ENCODE data around the gene BEST1.

Gene BEST1

DNA sequence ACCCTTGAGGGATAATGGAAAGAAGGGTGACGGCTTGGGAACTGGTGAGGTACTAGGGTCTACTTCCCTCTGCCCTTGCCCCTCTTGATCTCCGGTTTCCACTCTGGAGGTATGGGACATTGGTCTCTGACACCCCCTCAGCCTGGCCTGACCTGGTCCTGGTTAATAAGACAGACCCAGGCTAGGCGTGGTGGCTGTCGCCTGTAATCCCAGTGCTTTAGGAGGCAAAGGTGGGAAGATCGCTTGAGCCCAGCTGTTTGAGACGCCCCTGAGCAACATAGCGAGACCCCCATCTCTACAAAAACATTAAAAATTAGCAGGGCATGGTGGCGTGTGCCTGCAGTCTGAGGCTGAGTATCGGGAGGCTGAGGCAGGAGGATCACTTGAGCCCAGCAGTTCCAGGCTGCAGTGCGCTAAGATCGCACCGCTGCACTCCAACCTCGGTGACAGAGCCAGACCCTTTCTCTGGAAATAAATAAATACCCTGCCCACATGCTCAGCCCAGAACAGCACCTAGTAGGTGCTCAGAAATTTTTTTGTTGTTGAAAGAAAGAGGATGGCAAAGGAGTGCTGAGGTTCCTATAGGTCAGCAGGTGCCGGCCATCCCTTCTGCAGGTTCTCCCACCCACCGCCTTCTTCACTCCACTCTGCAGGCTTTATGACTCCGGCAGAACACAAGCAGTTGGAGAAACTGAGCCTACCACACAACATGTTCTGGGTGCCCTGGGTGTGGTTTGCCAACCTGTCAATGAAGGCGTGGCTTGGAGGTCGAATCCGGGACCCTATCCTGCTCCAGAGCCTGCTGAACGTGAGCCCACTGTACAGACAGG is 6.3 kb downstream of the BEST1 start:
- Histone ChIP-seq H3K9ac (ENCODE audit: low read depth, low read length, poor library complexity) (no peak overlapping the region), H3K4me1 (ENCODE audit: control insufficient read depth in 2 of 2, insufficient read depth in 1 of 2, low read depth in 1 of 2, low read length in 2 of 2) (peaks cover 0 to 8% of the 10 kb centered on the region in 2 donors), H4K8ac (ENCODE audit: low read depth, low read length) (no peak overlapping the region), H3K4me2 (ENCODE audit: insufficient read depth, low read length, poor library complexity, severe bottlenecking) (no peak overlapping the region), H3K4ac (ENCODE audit: low read length) (no peak overlapping the region), H3K9me3 (replicated peaks in 1 of 2; ENCODE audit: control insufficient read depth in 2 of 2, insufficient read depth in 1 of 2, low read depth in 1 of 2, low read length in 2 of 2) (no peaks in the 10 kb centered on the region), H3K23ac (ENCODE audit: low read depth, low read length, poor library complexity) (no peak overlapping the region), H2BK12ac (ENCODE audit: low read length) (no peak overlapping the region), H3K14ac (ENCODE audit: low read length) (no peak overlapping the region), H3K27ac (replicated peaks; ENCODE audit: low read length) (no peak overlapping the region), H4K91ac (ENCODE audit: low read depth, low read length, poor library complexity) (no peak overlapping the region), H3K18ac (ENCODE audit: low read length) (no peak overlapping the region), H3K36me3 (replicated peaks in 1 of 2; ENCODE audit: control insufficient read depth in 2 of 2, insufficient read depth in 2 of 2, low read length in 2 of 2) (no peaks in the 10 kb centered on the region), H2AK5ac (ENCODE audit: low read depth, low read length) (peak overlapping the region; percentile 65), H2AFZ (ENCODE audit: low read length) (peak overlapping the region; percentile 88), H3K79me1 (ENCODE audit: low read depth, low read length) (peaks cover 3% of the 10 kb centered on the region), H2BK120ac (ENCODE audit: low read depth, low read length) (no peak overlapping the region), H2BK15ac (ENCODE audit: low read length) (no peak overlapping the region), H2BK5ac (ENCODE audit: low read length) (no peak overlapping the region), H3K4me3 (ENCODE audit: low read length in 2 of 2) (no peak overlapping the region), H3K27me3 (ENCODE audit: control insufficient read depth in 3 of 3, insufficient read depth in 3 of 3, low read depth in 1 of 3, low read length in 3 of 3) (peaks cover 0 to 21% (median 3%) of the 10 kb centered on the region in 3 experiments)
- DNase-seq (ENCODE audit: low spot score), result no peak
- no CpG with 5 or more reads among the region's 20 CpGs for WGBS, 2 donors (ENCODE audit: extremely low coverage in 2 of 2, insufficient read length in 2 of 2, insufficient replicate concordance in 1 of 2)

DNA sequence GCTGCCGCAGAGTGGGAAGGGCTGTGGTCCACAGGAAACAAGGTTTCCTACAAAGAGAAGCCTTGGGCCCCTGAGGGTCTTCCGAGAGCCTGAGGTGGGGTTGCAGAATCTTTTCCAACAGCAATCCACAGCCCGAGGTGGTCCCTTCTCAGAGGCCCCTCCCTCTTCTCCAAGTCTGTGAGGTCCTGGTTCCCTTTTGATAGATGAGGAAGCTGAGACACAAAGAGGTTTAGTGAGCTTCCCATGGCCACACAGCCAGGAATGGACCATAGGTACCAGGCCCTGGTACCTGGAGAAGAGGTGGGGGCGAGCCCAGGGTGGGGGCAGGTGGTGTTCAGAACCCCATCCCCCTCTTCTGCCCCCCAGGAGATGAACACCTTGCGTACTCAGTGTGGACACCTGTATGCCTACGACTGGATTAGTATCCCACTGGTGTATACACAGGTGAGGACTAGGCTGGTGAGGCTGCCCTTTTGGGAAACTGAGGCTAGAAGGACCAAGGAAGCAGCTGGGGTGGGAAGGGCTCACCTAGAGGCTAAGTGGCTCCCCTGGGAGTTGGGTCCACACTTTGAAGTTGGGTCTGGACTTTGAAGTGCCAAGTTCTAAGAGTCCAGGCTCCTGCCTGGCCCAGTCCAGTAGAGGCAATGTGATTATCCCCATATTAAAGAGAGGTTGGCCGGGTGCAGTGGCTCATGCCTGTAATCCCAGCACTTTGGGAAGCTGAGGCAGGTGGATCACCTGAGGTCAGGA is 7.0 kb downstream of the BEST1 start:
- no peak overlapping the region for H2BK120ac ChIP-seq (ENCODE audit: low read depth, low read length)
- H3K9me3 ChIP-seq (replicated peaks in 1 of 2; ENCODE audit: control insufficient read depth in 2 of 2, insufficient read depth in 1 of 2, low read depth in 1 of 2, low read length in 2 of 2), result no peaks in the 10 kb centered on the region
- no peak overlapping the region for H2AFZ ChIP-seq (ENCODE audit: low read length)
- H3K4me1 ChIP-seq (ENCODE audit: control insufficient read depth in 2 of 2, insufficient read depth in 1 of 2, low read depth in 1 of 2, low read length in 2 of 2), result peaks cover 0 to 8% of the 10 kb centered on the region in 2 donors
- no peak overlapping the region for H3K14ac ChIP-seq (ENCODE audit: low read length)
- DNase-seq (ENCODE audit: low spot score), result no peak
- peaks cover 0 to 21% (median 3%) of the 10 kb centered on the region in 3 experiments for H3K27me3 ChIP-seq (ENCODE audit: control insufficient read depth in 3 of 3, insufficient read depth in 3 of 3, low read depth in 1 of 3, low read length in 3 of 3)
- no peak overlapping the region for H2BK12ac ChIP-seq (ENCODE audit: low read length)
- H4K91ac ChIP-seq (ENCODE audit: low read depth, low read length, poor library complexity), result no peak overlapping the region
- no peak overlapping the region for H3K4me3 ChIP-seq (ENCODE audit: low read length in 2 of 2)
- no CpG with 5 or more reads among the region's 7 CpGs for whole genome bisulfite sequencing, 2 donors (ENCODE audit: extremely low coverage in 2 of 2, insufficient read length in 2 of 2, insufficient replicate concordance in 1 of 2)
- H3K4me2 ChIP-seq (ENCODE audit: insufficient read depth, low read length, poor library complexity, severe bottlenecking), result no peak overlapping the region
- no peak overlapping the region for H2BK5ac ChIP-seq (ENCODE audit: low read length)
- H3K23ac ChIP-seq (ENCODE audit: low read depth, low read length, poor library complexity), result no peak overlapping the region
- H3K9ac ChIP-seq (ENCODE audit: low read depth, low read length, poor library complexity), result no peak overlapping the region
- H3K4ac ChIP-seq (ENCODE audit: low read length), result no peak overlapping the region
- peak overlapping the region; percentile 30 for H2AK5ac ChIP-seq (ENCODE audit: low read depth, low read length)
- H3K18ac ChIP-seq (ENCODE audit: low read length), result no peak overlapping the region
- H3K36me3 ChIP-seq (replicated peaks in 1 of 2; ENCODE audit: control insufficient read depth in 2 of 2, insufficient read depth in 2 of 2, low read length in 2 of 2), result no peaks in the 10 kb centered on the region
- no peak overlapping the region for H3K27ac ChIP-seq (replicated peaks; ENCODE audit: low read length)
- peaks cover 3% of the 10 kb centered on the region for H3K79me1 ChIP-seq (ENCODE audit: low read depth, low read length)
- no peak overlapping the region for H2BK15ac ChIP-seq (ENCODE audit: low read length)
- H4K8ac ChIP-seq (ENCODE audit: low read depth, low read length), result no peak overlapping the region

GRCh38 chr11:61958590-61958989 is 8.4 kb downstream of the BEST1 start:
- H3K18ac ChIP-seq (ENCODE audit: low read length), result no peak overlapping the region
- DNase-seq (ENCODE audit: low spot score), result no peak

DNA sequence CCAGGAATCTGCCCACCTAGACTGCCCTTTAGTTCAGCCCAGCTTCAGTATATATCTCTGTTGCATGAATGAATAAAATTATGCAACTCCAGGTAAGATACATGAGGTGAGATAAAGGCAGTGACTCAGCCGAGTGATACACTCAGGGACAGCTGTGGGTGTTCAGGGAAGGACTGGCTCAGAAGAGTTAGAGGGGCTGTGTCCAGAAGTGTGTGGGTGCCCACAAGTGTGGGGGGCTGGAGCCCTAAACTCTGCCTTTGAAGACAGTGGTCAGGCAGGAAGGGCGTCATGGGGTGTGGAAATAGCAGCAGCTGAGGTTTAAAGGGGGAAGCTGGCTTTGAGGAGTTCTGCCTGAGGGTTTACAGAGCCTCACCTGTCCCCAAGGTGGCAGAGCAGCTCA is 9.0 kb downstream of the BEST1 start:
- no CpG with 5 or more reads among the region's 2 CpGs for WGBS, 2 donors (ENCODE audit: extremely low coverage in 2 of 2, insufficient read length in 2 of 2, insufficient replicate concordance in 1 of 2)
- Histone ChIP-seq H2BK12ac (ENCODE audit: low read length) (no peak overlapping the region), H3K4me1 (ENCODE audit: control insufficient read depth in 2 of 2, insufficient read depth in 1 of 2, low read depth in 1 of 2, low read length in 2 of 2) (peaks cover 0 to 8% of the 10 kb centered on the region in 2 donors), H3K23ac (ENCODE audit: low read depth, low read length, poor library complexity) (no peak overlapping the region), H3K4me3 (ENCODE audit: low read length in 2 of 2) (no peak overlapping the region), H2AFZ (ENCODE audit: low read length) (no peak overlapping the region), H3K18ac (ENCODE audit: low read length) (no peak overlapping the region), H2AK5ac (ENCODE audit: low read depth, low read length) (no peak overlapping the region), H4K8ac (ENCODE audit: low read depth, low read length) (no peak overlapping the region), H2BK120ac (ENCODE audit: low read depth, low read length) (no peak overlapping the region), H3K9ac (ENCODE audit: low read depth, low read length, poor library complexity) (no peak overlapping the region), H3K27me3 (ENCODE audit: control insufficient read depth in 3 of 3, insufficient read depth in 3 of 3, low read depth in 1 of 3, low read length in 3 of 3) (peaks cover 0 to 21% (median 3%) of the 10 kb centered on the region in 3 experiments), H4K91ac (ENCODE audit: low read depth, low read length, poor library complexity) (no peak overlapping the region), H3K4me2 (ENCODE audit: insufficient read depth, low read length, poor library complexity, severe bottlenecking) (no peak overlapping the region), H3K9me3 (replicated peaks in 1 of 2; ENCODE audit: control insufficient read depth in 2 of 2, insufficient read depth in 1 of 2, low read depth in 1 of 2, low read length in 2 of 2) (no peaks in the 10 kb centered on the region), H3K79me1 (ENCODE audit: low read depth, low read length) (peaks cover 3% of the 10 kb centered on the region), H2BK15ac (ENCODE audit: low read length) (no peak overlapping the region), H3K27ac (replicated peaks; ENCODE audit: low read length) (no peak overlapping the region), H3K4ac (ENCODE audit: low read length) (no peak overlapping the region), H3K14ac (ENCODE audit: low read length) (no peak overlapping the region), H3K36me3 (replicated peaks in 1 of 2; ENCODE audit: control insufficient read depth in 2 of 2, insufficient read depth in 2 of 2, low read length in 2 of 2) (peaks cover 11 to 16% of the 10 kb centered on the region in 2 donors), H2BK5ac (ENCODE audit: low read length) (no peak overlapping the region)
- no peak for DNase-seq (ENCODE audit: low spot score)

More at GRCh38 chr11:61958590-61958989, 8.4 kb downstream of the BEST1 start:
- H3K23ac ChIP-seq (ENCODE audit: low read depth, low read length, poor library complexity), result no peak overlapping the region
- H3K36me3 ChIP-seq (replicated peaks in 1 of 2; ENCODE audit: control insufficient read depth in 2 of 2, insufficient read depth in 2 of 2, low read length in 2 of 2), result peaks cover 7 to 11% of the 10 kb centered on the region in 2 donors
- peaks cover 3% of the 10 kb centered on the region for H3K79me1 ChIP-seq (ENCODE audit: low read depth, low read length)
- no CpG with 5 or more reads among the region's 3 CpGs for WGBS, 2 donors (ENCODE audit: extremely low coverage in 2 of 2, insufficient read length in 2 of 2, insufficient replicate concordance in 1 of 2)
- H3K4me2 ChIP-seq (ENCODE audit: insufficient read depth, low read length, poor library complexity, severe bottlenecking), result no peak overlapping the region
- no peaks in the 10 kb centered on the region for H3K9me3 ChIP-seq (replicated peaks in 1 of 2; ENCODE audit: control insufficient read depth in 2 of 2, insufficient read depth in 1 of 2, low read depth in 1 of 2, low read length in 2 of 2)
- H2BK12ac ChIP-seq (ENCODE audit: low read length), result no peak overlapping the region
- H3K4me3 ChIP-seq (ENCODE audit: low read length in 2 of 2), result no peak overlapping the region
- no peak overlapping the region for H2BK15ac ChIP-seq (ENCODE audit: low read length)
- no peak overlapping the region for H3K14ac ChIP-seq (ENCODE audit: low read length)
- no peak overlapping the region for H2BK5ac ChIP-seq (ENCODE audit: low read length)
- peaks cover 0 to 8% of the 10 kb centered on the region in 2 donors for H3K4me1 ChIP-seq (ENCODE audit: control insufficient read depth in 2 of 2, insufficient read depth in 1 of 2, low read depth in 1 of 2, low read length in 2 of 2)
- no peak overlapping the region for H4K91ac ChIP-seq (ENCODE audit: low read depth, low read length, poor library complexity)
- H4K8ac ChIP-seq (ENCODE audit: low read depth, low read length), result no peak overlapping the region
- H3K4ac ChIP-seq (ENCODE audit: low read length), result no peak overlapping the region
- peaks cover 0 to 21% (median 3%) of the 10 kb centered on the region in 3 experiments for H3K27me3 ChIP-seq (ENCODE audit: control insufficient read depth in 3 of 3, insufficient read depth in 3 of 3, low read depth in 1 of 3, low read length in 3 of 3)
- H2BK120ac ChIP-seq (ENCODE audit: low read depth, low read length), result no peak overlapping the region
- H2AFZ ChIP-seq (ENCODE audit: low read length), result no peak overlapping the region
- H3K27ac ChIP-seq (replicated peaks; ENCODE audit: low read length), result no peak overlapping the region
- H2AK5ac ChIP-seq (ENCODE audit: low read depth, low read length), result no peak overlapping the region
- no peak overlapping the region for H3K9ac ChIP-seq (ENCODE audit: low read depth, low read length, poor library complexity)
